ENCODE data around the gene HIRIP3.
"Not testable (repeated sequence)": the region's sequence is repeated elsewhere in the genome, so short reads cannot be mapped to it uniquely, and the experiment has no call there.

The HIRIP3 gene

GRCh38 chr16:29995324-29995910 is at the start of gene HIRIP3:
HIRIP3 (minus strand) TSS chr16:29995617; CDS start chr16:29995605, 12 bp downstream.
- in situ Hi-C loops (cut with MboI; ENCODE audit: low sequenced_read_pairs), result no loop called here

GRCh38 chr16:30041841-30042240 is 46.4 kb upstream of the HIRIP3 start:
- in situ Hi-C loops (cut with MboI; ENCODE audit: low sequenced_read_pairs), result no loop called here

- in situ Hi-C loops (cut with MboI; ENCODE audit: low sequenced_read_pairs), result not testable (repeated sequence)
Observed at GRCh38 chr16:30040690-30041089, 45.3 kb upstream of the HIRIP3 start.

- in situ Hi-C loops (cut with MboI; ENCODE audit: low sequenced_read_pairs), result no loop called here
Observed at GRCh38 chr16:30040221-30040620, 44.8 kb upstream of the HIRIP3 start.

- in situ Hi-C loops (cut with MboI; ENCODE audit: low sequenced_read_pairs), result no loop called here
Observed at GRCh38 chr16:30033270-30033669, 37.9 kb upstream of the HIRIP3 start.

- in situ Hi-C loops (cut with MboI; ENCODE audit: low sequenced_read_pairs), result no loop called here
Observed at GRCh38 chr16:30032083-30032819, 36.8 kb upstream of the HIRIP3 start.

- in situ Hi-C loops (cut with MboI; ENCODE audit: low sequenced_read_pairs), result no loop called here
Observed at GRCh38 chr16:30031477-30031918, 36.1 kb upstream of the HIRIP3 start.

GRCh38 chr16:30030841-30031413 is 35.5 kb upstream of the HIRIP3 start, which contains the start of gene TLCD3B:
TLCD3B (minus strand) TSS chr16:30031271; CDS start chr16:30030527, 744 bp downstream.
- in situ Hi-C loops (cut with MboI; ENCODE audit: low sequenced_read_pairs), result no loop called here

GRCh38 chr16:30030011-30030685 is 34.7 kb upstream of the HIRIP3 start:
- in situ Hi-C loops (cut with MboI; ENCODE audit: low sequenced_read_pairs), result no loop called here

- in situ Hi-C loops (cut with MboI; ENCODE audit: low sequenced_read_pairs), result loop anchor here (10.0 kb wide), 1 partner anchor 324 kb away; no protein-coding TSS in a partner anchor
Observed at GRCh38 chr16:30028438-30029076, 33.1 kb upstream of the HIRIP3 start.

GRCh38 chr16:30027588-30028437 is 32.4 kb upstream of the HIRIP3 start:
- in situ Hi-C loops (cut with MboI; ENCODE audit: low sequenced_read_pairs), result loop anchor here (10.0 kb wide), 1 partner anchor 323 kb away; no protein-coding TSS in a partner anchor

GRCh38 chr16:30026449-30026848 is 31.0 kb upstream of the HIRIP3 start:
- in situ Hi-C loops (cut with MboI; ENCODE audit: low sequenced_read_pairs), result loop anchor here (10.0 kb wide), 1 partner anchor 322 kb away; no protein-coding TSS in a partner anchor

GRCh38 chr16:30025574-30025973 is 30.2 kb upstream of the HIRIP3 start:
- in situ Hi-C loops (cut with MboI; ENCODE audit: low sequenced_read_pairs), result loop anchor here (10.0 kb wide), 1 partner anchor 321 kb away; no protein-coding TSS in a partner anchor

- in situ Hi-C loops (cut with MboI; ENCODE audit: low sequenced_read_pairs), result loop anchor here (10.0 kb wide), 1 partner anchor 320 kb away; no protein-coding TSS in a partner anchor
Observed at GRCh38 chr16:30025156-30025555, 29.7 kb upstream of the HIRIP3 start.

- in situ Hi-C loops (cut with MboI; ENCODE audit: low sequenced_read_pairs), result loop anchor here (10.0 to 25.0 kb wide), 2 partner anchors 320 to 912 kb away; no protein-coding TSS in a partner anchor
Observed at GRCh38 chr16:30024451-30024850, 29.0 kb upstream of the HIRIP3 start.

- in situ Hi-C loops (cut with MboI; ENCODE audit: low sequenced_read_pairs), result loop anchor here (10.0 to 25.0 kb wide), 2 partner anchors 319 to 911 kb away; no protein-coding TSS in a partner anchor
Observed at GRCh38 chr16:30023586-30023985, 28.2 kb upstream of the HIRIP3 start.

GRCh38 chr16:30022887-30023286 is 27.5 kb upstream of the HIRIP3 start, which contains the start of gene C16orf92:
C16orf92 (plus strand) TSS chr16:30023198; CDS start chr16:30023341, 143 bp downstream.
- in situ Hi-C loops (cut with MboI; ENCODE audit: low sequenced_read_pairs), result loop anchor here (10.0 to 25.0 kb wide), 2 partner anchors 318 to 911 kb away; no protein-coding TSS in a partner anchor

GRCh38 chr16:30018731-30019158 is 23.3 kb upstream of the HIRIP3 start:
- in situ Hi-C loops (cut with MboI; ENCODE audit: low sequenced_read_pairs), result loop anchor here (25.0 kb wide), 1 partner anchor 906 kb away; no protein-coding TSS in a partner anchor

GRCh38 chr16:30017937-30018336 is 22.5 kb upstream of the HIRIP3 start:
- in situ Hi-C loops (cut with MboI; ENCODE audit: low sequenced_read_pairs), result loop anchor here (25.0 kb wide), 1 partner anchor 906 kb away; no protein-coding TSS in a partner anchor

Data from HL-60/S4 treated with retinoic acid at 250 ng/mL for 4 days and 3 days (cell line).